Measurements from ENCODE around the gene HCFC1. TPM values are rescaled to one million over a fixed set of nuclear protein-coding genes. Genes with fewer than 3 reads are reported as not detected.

The HCFC1 gene
- total and polyA plus RNA-seq, 9 of the 15 experiments (the other 6 are each of a cell fraction or from before 2014, with no cell fraction given), result 2.8 to 133 (median 17.1) TPM

GRCh38 chrX:153952373-153953026, 19.1 kb downstream of the HCFC1 start (continued):
- TF ChIP-seq, protein P1, sequence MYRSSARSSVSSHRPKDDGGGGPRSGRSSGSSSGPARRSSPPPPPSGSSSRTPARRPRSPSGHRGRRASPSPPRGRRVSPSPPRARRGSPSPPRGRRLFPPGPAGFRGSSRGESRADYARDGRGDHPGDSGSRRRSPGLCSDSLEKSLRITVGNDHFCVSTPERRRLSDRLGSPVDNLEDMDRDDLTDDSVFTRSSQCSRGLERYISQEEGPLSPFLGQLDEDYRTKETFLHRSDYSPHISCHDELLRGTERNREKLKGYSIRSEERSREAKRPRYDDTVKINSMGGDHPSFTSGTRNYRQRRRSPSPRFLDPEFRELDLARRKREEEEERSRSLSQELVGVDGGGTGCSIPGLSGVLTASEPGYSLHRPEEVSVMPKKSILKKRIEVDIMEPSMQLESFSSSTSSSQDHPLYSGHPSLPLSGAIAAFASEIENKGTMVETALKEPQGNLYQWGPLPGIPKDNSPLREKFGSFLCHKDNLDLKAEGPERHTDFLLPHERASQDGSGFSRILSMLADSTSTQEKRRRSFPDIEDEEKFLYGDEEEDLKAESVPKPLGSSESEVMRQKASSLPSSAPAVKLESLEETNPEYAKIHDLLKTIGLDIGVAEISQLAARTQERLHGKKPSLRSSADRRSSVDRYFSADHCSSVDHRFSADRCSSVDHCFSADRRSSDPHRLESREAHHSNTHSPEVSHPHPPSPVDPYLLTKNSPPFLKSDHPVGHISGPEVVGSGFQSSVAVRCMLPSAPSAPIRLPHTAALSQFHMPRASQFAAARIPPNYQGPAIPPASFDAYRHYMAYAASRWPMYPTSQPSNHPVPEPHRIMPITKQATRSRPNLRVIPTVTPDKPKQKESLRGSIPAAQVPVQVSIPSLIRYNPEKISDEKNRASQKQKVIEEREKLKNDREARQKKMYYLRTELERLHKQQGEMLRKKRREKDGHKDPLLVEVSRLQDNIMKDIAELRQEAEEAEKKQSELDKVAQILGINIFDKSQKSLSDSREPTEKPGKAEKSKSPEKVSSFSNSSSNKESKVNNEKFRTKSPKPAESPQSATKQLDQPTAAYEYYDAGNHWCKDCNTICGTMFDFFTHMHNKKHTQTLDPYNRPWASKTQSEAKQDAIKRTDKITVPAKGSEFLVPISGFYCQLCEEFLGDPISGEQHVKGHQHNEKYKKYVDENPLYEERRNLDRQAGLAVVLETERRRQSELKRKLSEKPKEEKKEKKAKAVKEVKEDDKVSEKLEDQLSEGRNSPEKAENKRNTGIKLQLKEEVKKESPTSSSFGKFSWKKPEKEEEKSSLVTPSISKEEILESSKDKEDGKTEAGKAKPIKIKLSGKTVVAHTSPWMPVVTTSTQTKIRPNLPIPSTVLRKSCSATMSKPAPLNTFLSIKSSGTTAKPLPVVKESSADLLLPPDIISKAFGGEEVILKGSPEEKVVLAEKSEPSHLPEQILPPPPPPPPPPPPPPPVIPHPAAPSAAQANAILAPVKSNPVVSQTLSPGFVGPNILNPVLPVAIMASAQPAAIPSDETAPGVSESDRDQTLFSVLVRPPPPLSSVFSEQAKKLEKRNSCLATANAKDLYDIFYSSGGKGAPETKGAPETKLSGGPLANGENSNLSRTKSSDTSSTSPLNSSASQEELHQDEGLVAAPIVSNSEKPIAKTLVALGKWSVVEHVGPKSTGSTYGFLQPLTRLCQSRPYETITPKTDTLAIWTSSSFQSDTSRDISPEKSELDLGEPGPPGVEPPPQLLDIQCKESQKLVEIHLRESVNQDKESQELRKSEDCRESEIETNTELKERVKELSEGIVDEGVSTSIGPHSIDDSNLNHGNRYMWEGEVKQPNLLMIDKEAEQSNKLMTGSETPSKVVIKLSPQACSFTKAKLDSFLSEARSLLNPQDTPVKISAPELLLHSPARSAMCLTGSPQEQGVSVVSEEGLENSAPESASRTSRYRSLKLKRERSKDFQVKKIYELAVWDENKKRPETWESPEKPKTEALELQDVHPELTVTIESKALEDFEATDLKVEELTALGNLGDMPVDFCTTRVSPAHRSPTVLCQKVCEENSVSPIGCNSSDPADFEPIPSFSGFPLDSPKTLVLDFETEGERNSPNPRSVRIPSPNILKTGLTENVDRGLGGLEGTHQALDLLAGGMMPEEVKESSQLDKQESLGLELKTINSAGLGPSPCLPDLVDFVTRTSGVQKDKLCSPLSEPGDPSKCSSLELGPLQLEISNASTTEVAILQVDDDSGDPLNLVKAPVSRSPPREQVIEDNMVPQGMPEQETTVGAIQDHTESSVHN (IDR thresholded peaks at IDR 0.05; ENCODE audit: borderline replicate concordance in 1 of 2, low read depth in 1 of 2), result no peak
- no peak for TF ChIP-seq GABPB1 (CRISPR knock-in tag; IDR thresholded peaks at IDR 0.05)
